Astrocyte (in vitro differentiated cells and primary cell): ENCODE measurements around the gene ZDHHC1.

Source experiments
- CTCF ChIP-seq: IDR thresholded peaks from 2 replicates; pipeline ENCODE4 v1.5.1; 2011; ENCODE audit warnings: low read depth, mild to moderate bottlenecking, inconsistent platforms, low read length, moderate library complexity; ENCODE audit not compliant: insufficient read depth
- EZH2 ChIP-seq: IDR thresholded peaks from 2 replicates; pipeline ENCODE4 v1.6.1; 2012; ENCODE audit warnings: mild to moderate bottlenecking, low read length, inconsistent platforms; ENCODE audit not compliant: insufficient read depth

GRCh38 chr16:67449739-67450138 is 33.5 kb upstream of the ZDHHC1 start:
- no peak for TF ChIP-seq CTCF
- no peak for TF ChIP-seq EZH2
